ENCODE measurements around the gene NREP.

Gene NREP

DNA sequence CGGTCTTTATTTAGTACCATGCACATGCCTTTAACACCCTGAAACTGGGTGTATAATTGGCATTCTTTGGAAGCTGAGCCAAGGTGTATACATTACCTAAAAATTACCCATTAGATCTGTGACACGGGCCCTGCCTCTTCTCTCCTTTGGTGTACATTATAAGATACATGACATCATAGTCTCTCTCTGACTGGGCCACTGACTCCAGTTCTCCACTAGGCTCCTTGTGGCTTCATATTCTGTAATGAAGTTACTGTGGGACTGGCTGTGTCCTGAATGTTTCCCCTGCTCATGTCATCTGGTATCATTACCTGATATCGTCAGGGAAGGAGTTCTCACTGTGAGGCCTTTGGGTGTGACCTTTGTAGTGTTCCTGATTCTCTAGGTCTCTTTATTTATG lies 65.5 kb downstream of the NREP start:
- DNase-seq = no peak

DNA sequence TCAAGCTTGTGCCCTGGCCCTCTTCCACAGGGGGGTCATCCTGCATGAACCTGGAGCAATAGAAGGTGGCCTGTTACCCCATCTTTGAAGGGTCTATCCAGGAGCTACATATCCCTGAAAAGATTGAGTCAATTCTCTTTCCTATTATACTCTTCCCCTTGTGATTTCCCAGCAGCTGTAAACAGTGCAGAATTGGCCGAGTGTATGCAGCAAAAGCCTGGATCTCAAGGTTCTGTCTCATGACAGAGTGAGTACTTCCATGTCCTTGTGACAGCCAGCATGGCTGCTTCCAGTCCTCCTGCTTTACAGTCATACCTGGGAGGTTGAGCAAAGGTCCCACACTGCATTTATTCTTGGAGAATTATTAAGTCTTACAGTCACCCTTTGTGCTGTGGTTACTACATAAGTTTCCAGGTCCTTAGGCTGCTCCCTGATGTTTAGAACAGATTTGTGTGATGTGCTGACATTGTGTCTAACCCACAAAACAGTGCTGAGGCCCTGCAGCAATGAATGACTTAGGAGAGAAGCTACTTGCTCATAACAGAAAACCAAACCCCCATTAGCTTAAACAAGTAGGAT lies 67.5 kb downstream of the NREP start:
- no peak for DNase-seq

DNA sequence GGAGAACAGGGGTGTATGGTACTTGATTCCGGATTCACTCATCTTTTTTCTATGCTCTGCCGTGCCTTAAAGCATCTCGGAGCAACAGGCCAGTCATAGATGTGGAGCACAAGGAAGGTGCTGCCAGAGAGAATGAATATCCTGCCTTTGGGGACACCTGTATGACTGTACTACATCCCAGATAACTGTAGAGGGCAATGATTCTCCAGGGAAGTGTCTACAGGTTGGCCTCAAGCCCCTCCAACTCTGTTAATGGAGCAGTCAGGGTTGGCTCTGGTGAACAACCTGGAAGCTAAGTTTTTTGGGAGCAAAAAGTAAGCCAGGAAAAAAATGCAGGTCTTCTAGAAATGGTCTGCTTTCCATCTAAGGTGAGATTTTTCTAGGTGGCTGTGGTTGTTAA lies 71.0 kb downstream of the NREP start:
- no peak for DNase-seq

DNA sequence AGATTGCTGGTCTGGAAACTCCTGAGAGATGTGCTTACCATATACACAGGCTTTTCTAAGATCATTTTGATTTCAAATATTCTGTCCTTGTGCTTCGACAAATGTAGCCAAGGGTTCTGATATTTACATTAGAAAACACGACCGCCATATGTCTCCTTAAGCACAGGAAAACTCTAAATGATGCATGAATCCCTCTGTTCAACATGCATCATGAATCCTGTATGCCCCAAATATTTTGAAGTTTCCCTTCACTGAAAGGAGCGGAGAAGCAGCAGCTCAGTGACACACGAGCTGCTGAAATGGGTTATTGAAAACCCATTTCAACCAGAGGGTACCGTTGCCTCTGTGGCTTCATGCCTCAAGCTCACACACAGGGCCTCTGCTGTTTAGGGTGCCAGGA lies 74.4 kb downstream of the NREP start:
- no peak for DNase-seq

DNA sequence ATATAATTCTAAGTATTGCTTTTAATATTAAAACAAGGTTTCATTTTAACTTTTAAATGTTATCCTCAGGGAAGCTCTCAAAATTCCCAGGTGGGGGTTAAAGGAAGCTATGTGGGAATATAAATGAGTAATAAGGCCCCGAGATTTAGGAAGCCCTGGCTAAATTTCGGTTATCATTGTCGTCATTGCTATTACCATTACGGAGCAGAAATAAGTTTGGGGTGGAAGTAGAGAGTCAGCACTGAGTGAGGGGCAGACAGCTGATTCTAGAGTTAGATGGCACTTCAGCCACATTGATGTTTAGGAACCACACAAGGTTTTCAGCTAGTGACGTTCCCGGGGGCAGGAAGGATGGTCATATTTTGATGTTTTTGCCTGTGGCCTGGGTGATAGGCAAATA lies 74.9 kb downstream of the NREP start:
- DNase-seq = no peak

DNA sequence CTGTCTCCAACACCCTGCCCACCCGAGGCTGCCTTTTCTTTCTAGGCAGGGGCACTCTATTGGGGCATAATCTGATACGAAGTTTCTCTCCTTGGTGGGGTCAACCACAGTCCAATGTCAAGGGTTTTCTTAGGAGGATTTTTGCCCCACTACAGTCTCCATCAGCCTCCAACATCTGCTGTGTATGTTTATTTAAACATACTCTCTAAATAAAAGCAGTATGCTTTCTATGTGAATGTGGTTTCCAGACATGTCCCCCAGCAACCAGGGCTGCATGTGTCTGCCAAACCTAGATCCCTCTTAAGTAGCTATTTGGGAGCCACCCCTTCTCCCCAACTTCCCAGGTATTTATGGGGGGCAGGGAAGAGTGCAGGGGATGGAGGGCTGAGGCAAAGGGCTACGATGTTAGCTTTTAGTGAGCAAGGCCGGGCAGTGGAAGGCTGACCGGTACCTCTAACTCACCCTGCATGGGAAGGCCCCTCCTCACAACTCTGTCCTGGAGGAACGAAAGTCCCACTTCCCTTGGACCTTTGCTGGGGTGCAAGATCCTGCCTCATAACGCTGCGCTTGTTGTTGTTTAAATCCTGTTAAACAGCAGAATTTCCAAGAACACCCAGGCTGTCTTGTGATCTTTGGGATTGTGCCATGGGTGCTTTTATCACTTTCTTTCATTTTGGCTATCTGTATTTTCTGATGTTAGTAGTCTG lies 75.4 kb downstream of the NREP start:
- no peak for DNase-seq

DNA sequence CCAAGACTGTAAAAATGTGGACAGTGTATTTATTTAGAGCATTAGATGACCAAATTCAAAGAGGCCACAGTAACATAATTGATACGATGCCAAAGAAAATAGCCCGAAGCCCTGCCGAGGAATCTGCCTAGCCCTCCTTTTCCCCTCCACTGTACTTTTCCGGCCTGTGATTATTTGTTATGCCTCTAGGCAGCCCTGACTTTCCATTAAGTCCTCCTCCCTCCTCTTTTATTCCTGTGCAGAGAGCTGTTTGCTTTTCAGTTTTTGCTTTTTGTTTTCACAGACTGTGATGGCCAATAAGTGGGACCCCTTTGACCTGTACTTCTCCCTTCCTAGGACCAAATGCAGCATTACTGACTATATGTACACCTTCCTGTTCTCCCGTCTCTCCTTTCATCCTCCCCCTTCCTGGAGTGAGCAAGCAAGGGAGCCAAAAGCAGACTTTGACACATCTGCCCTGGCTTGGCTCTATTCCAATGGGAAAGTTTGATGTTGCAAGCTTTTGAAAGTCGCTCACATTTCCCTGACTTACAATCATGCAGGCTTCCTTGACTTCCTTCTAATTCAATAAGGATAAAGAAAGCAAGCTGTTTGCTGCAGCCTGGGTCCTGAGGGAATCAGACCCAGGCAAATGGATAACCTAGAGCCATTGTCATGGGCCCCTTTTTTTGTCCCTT lies 76.1 kb downstream of the NREP start:
- peak; percentile 53 for DNase-seq

DNA sequence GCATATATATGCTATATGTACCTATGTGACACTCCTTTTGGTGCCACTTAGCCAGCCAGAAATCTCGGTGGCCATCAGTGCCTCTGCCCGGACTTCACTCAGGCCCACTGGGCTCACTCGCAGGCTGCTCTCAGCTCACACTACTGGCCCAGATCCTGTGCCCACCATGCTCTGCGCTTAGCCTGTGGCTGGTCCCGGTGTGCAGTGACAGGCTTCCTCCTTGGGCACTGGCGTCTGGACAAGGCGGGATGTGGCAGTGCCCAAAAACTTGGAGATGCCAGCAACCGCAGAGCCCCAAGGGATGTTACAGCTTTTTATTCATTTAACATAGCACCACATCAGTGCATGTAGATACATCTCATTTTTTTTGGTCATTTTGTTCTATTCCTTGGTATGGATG lies 77.4 kb downstream of the NREP start:
- DNase-seq = no peak
